ENCODE data around the gene GIT2.

Gene GIT2

DNA sequence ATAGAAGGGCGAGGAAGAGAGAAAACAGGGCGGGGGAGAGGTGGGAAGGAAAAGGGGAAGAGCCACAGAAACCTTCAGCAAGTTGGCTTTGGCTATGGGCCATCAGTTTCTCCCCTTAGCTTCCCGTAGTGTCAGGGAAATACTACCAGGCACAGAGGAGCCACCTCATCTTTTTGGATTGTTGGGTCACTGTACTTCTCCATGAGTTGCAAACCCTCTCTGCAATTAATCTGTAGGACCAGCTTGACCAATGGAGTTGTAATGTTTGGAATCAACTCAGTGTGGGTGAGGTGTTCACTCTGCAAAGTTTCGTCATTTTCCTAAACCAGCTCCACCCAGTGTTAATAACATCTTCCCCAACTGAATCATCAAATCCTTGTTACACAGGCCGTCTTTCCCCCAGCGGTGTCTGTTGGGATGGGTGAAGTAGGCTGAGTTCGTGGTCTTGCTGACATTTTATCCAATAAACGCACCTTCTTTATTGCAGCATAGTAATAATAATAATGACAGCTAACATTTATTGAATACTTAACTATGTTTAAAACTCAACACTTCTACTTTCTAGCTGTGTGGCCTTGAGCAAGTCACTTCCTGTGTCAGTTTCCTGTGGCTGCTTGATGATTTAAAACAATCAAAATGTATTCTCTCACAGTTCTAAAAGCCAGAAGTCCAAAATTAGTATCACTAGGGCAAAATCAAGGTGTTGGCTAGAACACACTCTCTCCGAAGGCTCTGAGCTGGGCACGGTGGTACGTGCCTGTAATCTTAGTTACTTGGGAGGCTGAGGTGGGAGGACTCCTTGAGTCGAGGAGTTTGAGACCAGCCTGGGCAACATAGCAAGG lies 107.8 kb downstream of the GIT2 start:
- DNase-seq, result no peak

- DNase-seq, result no peak
Measured at GRCh38 chr12:109885616-109886015, 110.6 kb downstream of the GIT2 start.

DNA sequence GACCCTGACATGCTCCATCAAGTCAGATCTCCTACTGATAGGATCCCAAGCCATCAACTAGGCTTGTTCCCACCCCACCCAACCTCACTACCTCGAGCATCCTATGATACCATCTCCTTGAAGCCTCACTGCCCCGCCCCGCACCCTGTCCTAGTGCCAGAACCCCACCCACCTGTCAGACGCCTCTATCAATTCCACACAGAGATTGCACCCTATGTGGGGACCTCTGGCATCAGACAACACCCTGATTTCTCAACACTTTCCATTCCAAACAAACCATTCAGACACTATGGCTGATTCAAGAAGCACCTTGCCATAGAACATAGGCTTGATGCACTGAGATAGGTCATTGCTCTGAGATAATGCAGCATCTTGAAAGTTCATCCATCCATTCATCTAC lies 112.7 kb downstream of the GIT2 start:
- no peak for DNase-seq

DNA sequence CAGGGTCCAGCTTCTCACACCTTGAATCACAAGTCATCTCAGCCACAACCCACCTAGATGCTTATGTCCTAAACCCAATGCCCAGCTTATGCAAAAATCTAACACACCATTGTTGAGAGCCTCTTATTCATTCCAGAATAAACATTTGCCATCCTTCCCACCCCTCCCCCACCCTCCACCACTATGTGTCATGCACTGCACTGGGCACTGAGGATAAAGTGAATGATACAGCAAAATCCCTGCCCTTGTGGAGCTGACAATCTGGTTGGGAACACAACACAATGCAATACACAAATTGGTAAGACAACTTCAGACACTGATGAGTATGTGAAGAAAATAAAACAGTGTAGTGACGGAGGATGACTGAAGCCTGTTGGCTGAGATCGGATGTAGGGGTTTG lies 114.4 kb downstream of the GIT2 start:
- no peak for DNase-seq

GRCh38 chr12:109880938-109881337 lies 115.2 kb downstream of the GIT2 start:
- DNase-seq, result peak in 1 of 3 experiments; percentile 63

DNA sequence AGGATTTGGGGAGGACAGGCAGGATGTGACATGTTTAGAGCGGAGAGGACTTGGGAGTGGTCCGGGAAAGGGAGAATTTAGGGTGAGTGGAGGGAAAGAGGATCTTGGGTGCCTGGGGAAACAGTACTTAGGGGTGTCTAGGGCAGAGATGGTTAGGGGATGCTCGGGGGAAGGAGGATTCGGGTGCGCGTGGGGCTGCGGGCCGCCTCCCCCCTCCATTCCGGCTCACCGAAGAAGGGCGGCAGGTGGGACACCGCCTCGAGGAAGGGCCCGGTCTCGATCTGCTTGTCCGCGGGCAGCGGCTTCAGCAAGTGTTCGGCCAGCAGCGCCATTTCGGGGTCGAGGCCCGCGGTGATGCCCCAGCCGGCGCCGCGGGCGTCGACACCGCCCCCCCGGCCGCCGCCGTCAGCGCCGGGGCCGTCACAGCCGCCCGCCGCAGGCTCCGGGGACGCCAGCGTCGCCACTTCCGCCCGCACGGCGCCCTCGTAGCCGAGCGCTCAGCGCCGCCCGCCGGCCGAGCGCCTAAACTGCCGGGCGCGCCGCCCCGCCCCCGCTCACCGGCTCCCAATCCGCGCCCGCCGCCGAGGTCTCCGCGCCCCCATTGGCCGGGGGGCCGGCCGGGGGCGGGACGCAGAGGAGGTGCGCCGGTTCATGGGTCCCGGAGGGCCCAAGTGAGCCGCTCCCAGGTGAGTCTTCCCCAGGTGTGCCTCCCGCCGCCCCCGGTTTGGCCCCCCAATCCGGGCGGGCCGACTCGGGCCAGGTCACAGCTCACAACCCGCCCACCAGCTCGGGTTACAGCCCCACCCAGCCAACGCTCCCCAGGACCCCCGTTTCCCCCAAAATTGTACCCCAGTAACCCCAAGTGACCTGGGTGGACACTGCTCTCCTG lies 115.9 kb downstream of the GIT2 start, which contains the start of gene GLTP:
Gene GLTP (minus strand): TSS at position 499 of the 889 bp plus-strand sequence. CDS start 167 bp downstream, at position 332.
- peak; percentile 92 to 98 (median 97) for DNase-seq

Data from NCI-H1417 (cell line).